Activated CD8-positive, alpha-beta T cell treated with anti-CD3 and anti-CD28 coated beads, Interleukin-2, amount 10 ng/mL, durations not matched to agents 7 days and 5 days (primary cell): ENCODE measurements around the gene IQCB1. TPM values are rescaled to one million over a fixed set of nuclear protein-coding genes. Genes with fewer than 3 reads are reported as not detected.
"Not testable (repeated sequence)": the region's sequence is repeated elsewhere in the genome, so short reads cannot be mapped to it uniquely, and the experiment has no call there.

ENCODE experiments used
- ATAC-seq: fragments of 150-1000 bp; cut with Tn5 transposase; one replicate; pipeline ENCODE4 v1.10.0; 2021; ENCODE audit warnings: moderate library complexity
- CTCF ChIA-PET: fragments of 350-600 bp; sonication (Branson Sonifier 250); formaldehyde crosslinking; loops from one replicate; lab custom pipeline; 2021; ENCODE audit warnings: antibody characterized with exemption; lab: Charles Lee
- POLR2A ChIA-PET: fragments of 350-600 bp; sonication (Branson Sonifier 250); formaldehyde crosslinking; loops from one replicate; lab custom pipeline; 2021; ENCODE audit warnings: antibody characterized with exemption; lab: Charles Lee
- DNase-seq: peaks from one replicate; pipeline ENCODE4 v3.0.0-alpha.2; 2020
- H3K27ac Mint-ChIP-seq: one replicate; pipeline ENCODE4 v1.8.0; 2021; ENCODE audit warnings: mild to moderate bottlenecking, mixed read lengths
- H3K27me3 Mint-ChIP-seq: one replicate; pipeline ENCODE4 v1.8.0; 2021; ENCODE audit warnings: low read depth, mixed read lengths
- H3K36me3 Mint-ChIP-seq: one replicate; pipeline ENCODE4 v1.8.0; 2021; ENCODE audit warnings: low read depth, mixed read lengths
- H3K4me1 Mint-ChIP-seq: one replicate; pipeline ENCODE4 v1.8.0; 2021; ENCODE audit warnings: low read depth, mixed read lengths
- H3K4me3 Mint-ChIP-seq: one replicate; pipeline ENCODE4 v1.8.0; 2021; ENCODE audit warnings: mild to moderate bottlenecking, mixed read lengths
- H3K9me3 Mint-ChIP-seq: one replicate; pipeline ENCODE4 v1.8.0; 2022; ENCODE audit warnings: mixed read lengths; ENCODE audit not compliant: insufficient read depth
- total RNA-seq, 2 experiments: library from RNA; stranded (reverse); gene quantifications; one replicate each; pipeline ENCODE4 v1.2.3, GENCODE V29; 2021

Gene IQCB1
- total RNA-seq, result 10 to 100 TPM; 35.8 to 40.2 TPM

GRCh38 chr3:121834671-121835464, at the start of gene IQCB1, which contains the start of gene EAF2:
Gene IQCB1, minus strand, starts transcription at chr3:121835060. Its CDS starts 6,100 bp downstream, at chr3:121828960.
Gene EAF2, plus strand, starts transcription at chr3:121835209. Its CDS starts 77 bp downstream, at chr3:121835286.
- Mint-ChIP-seq H3K27me3 (no peaks in the 10 kb centered on the region), H3K4me1 (peaks cover 36% of the 10 kb centered on the region), H3K27ac (peak within 1 kb of the TSS; percentile 86), H3K4me3 (peak within 1 kb of the TSS; percentile 84), H3K9me3 (no peaks in the 10 kb centered on the region), H3K36me3 (peaks cover 39% of the 10 kb centered on the region)
- DNase-seq (peak; percentile 96), ATAC-seq (peak; percentile 99)
- CTCF ChIA-PET, result interaction anchor here (0.9 kb wide), 1 partner anchor 424 kb away, joined by 3 read pairs; no protein-coding TSS in a partner anchor
- POLR2A ChIA-PET, result interaction anchor here (0.6 to 1.4 kb wide), 8 partner anchors 11 to 528 kb away, joined by 3 to 7 read pairs (median 3); partner anchors contain the start of gene HCLS1

GRCh38 chr3:121883507-121883906, 48.6 kb upstream of the IQCB1 start:
- no peaks in the 10 kb centered on the region for H3K9me3 Mint-ChIP-seq
- no peaks in the 10 kb centered on the region for H3K27me3 Mint-ChIP-seq
- H3K4me3 Mint-ChIP-seq, result no peak overlapping the region
- ChIA-PET CTCF (interaction anchor here (0.7 to 1.5 kb wide), 8 partner anchors 9 to 375 kb away, joined by 3 to 7 read pairs (median 4); no protein-coding TSS in a partner anchor), POLR2A (no interaction called here)
- H3K27ac Mint-ChIP-seq, result no peak overlapping the region
- DNase-seq (no peak), ATAC-seq (no peak)
- H3K36me3 Mint-ChIP-seq, result peaks cover 3% of the 10 kb centered on the region
- no peaks in the 10 kb centered on the region for H3K4me1 Mint-ChIP-seq

GRCh38 chr3:121878411-121878810, 43.6 kb upstream of the IQCB1 start:
- Mint-ChIP-seq H3K27ac (no peak overlapping the region), H3K4me1 (no peaks in the 10 kb centered on the region), H3K9me3 (no peaks in the 10 kb centered on the region), H3K4me3 (no peak overlapping the region), H3K27me3 (no peaks in the 10 kb centered on the region), H3K36me3 (no peaks in the 10 kb centered on the region)
- ChIA-PET CTCF (no interaction called here), POLR2A (no interaction called here)
- ATAC-seq, result no peak
- DNase-seq, result no peak

- Mint-ChIP-seq H3K36me3 (peaks cover 6% of the 10 kb centered on the region), H3K4me3 (no peak overlapping the region), H3K27me3 (no peaks in the 10 kb centered on the region), H3K27ac (no peak overlapping the region), H3K4me1 (no peaks in the 10 kb centered on the region), H3K9me3 (no peaks in the 10 kb centered on the region)
- ATAC-seq, result no peak
- POLR2A ChIA-PET, result no interaction called here
- no peak for DNase-seq
- CTCF ChIA-PET, result no interaction called here
Measured at GRCh38 chr3:121871430-121871829, 36.6 kb upstream of the IQCB1 start.

GRCh38 chr3:121870717-121871116, 35.9 kb upstream of the IQCB1 start:
- POLR2A ChIA-PET, result no interaction called here
- CTCF ChIA-PET, result interaction anchor here (1.3 kb wide), 1 partner anchor 12 kb away, joined by 4 read pairs; no protein-coding TSS in a partner anchor
- DNase-seq (no peak), ATAC-seq (no peak)
- no peaks in the 10 kb centered on the region for H3K4me1 Mint-ChIP-seq
- H3K27ac Mint-ChIP-seq, result no peak overlapping the region
- H3K9me3 Mint-ChIP-seq, result no peaks in the 10 kb centered on the region
- H3K36me3 Mint-ChIP-seq, result peaks cover 6% of the 10 kb centered on the region
- no peaks in the 10 kb centered on the region for H3K27me3 Mint-ChIP-seq
- H3K4me3 Mint-ChIP-seq, result no peak overlapping the region

GRCh38 chr3:121869736-121870135, 34.9 kb upstream of the IQCB1 start:
- ChIA-PET POLR2A (no interaction called here), CTCF (interaction anchor here (1.3 kb wide), 1 partner anchor 13 kb away, joined by 4 read pairs; no protein-coding TSS in a partner anchor)
- ATAC-seq (no peak), DNase-seq (no peak)
- no peaks in the 10 kb centered on the region for H3K27me3 Mint-ChIP-seq
- no peak overlapping the region for H3K4me3 Mint-ChIP-seq
- H3K27ac Mint-ChIP-seq, result no peak overlapping the region
- peaks cover 6% of the 10 kb centered on the region for H3K36me3 Mint-ChIP-seq
- no peaks in the 10 kb centered on the region for H3K9me3 Mint-ChIP-seq
- no peaks in the 10 kb centered on the region for H3K4me1 Mint-ChIP-seq

GRCh38 chr3:121863801-121864200, 28.9 kb upstream of the IQCB1 start:
- no peak overlapping the region for H3K27ac Mint-ChIP-seq
- ChIA-PET POLR2A (interaction anchor here (0.6 kb wide), 1 partner anchor 173 kb away, joined by 5 read pairs; no protein-coding TSS in a partner anchor), CTCF (interaction anchor here (0.6 kb wide), 1 partner anchor 13 kb away, joined by 3 read pairs; no protein-coding TSS in a partner anchor)
- H3K4me1 Mint-ChIP-seq, result no peaks in the 10 kb centered on the region
- DNase-seq, result no peak
- no peak overlapping the region for H3K4me3 Mint-ChIP-seq
- no peaks in the 10 kb centered on the region for H3K9me3 Mint-ChIP-seq
- H3K27me3 Mint-ChIP-seq, result no peaks in the 10 kb centered on the region
- H3K36me3 Mint-ChIP-seq, result peaks cover 29% of the 10 kb centered on the region
- no peak for ATAC-seq

GRCh38 chr3:121863247-121863646, 28.4 kb upstream of the IQCB1 start:
- H3K4me3 Mint-ChIP-seq, DNase-seq, H3K27me3 Mint-ChIP-seq, H3K27ac Mint-ChIP-seq, H3K4me1 Mint-ChIP-seq, CTCF ChIA-PET, H3K9me3 Mint-ChIP-seq, ATAC-seq, POLR2A ChIA-PET: not testable (repeated sequence)
- peaks cover 33% of the 10 kb centered on the region for H3K36me3 Mint-ChIP-seq

- DNase-seq, H3K4me1 Mint-ChIP-seq, H3K4me3 Mint-ChIP-seq, CTCF ChIA-PET, ATAC-seq, POLR2A ChIA-PET, H3K27me3 Mint-ChIP-seq, H3K9me3 Mint-ChIP-seq, H3K27ac Mint-ChIP-seq: not testable (repeated sequence)
- peaks cover 34% of the 10 kb centered on the region for H3K36me3 Mint-ChIP-seq
Measured at GRCh38 chr3:121857778-121858177, 22.9 kb upstream of the IQCB1 start.

GRCh38 chr3:121855555-121855954, 20.7 kb upstream of the IQCB1 start:
- no peaks in the 10 kb centered on the region for H3K27me3 Mint-ChIP-seq
- H3K4me1 Mint-ChIP-seq, result no peaks in the 10 kb centered on the region
- peaks cover 23% of the 10 kb centered on the region for H3K36me3 Mint-ChIP-seq
- ATAC-seq (no peak), DNase-seq (no peak)
- POLR2A ChIA-PET, result no interaction called here
- no peak overlapping the region for H3K27ac Mint-ChIP-seq
- no peaks in the 10 kb centered on the region for H3K9me3 Mint-ChIP-seq
- CTCF ChIA-PET, result no interaction called here
- no peak overlapping the region for H3K4me3 Mint-ChIP-seq

- Mint-ChIP-seq H3K4me1 (no peaks in the 10 kb centered on the region), H3K9me3 (no peaks in the 10 kb centered on the region), H3K27me3 (no peaks in the 10 kb centered on the region), H3K36me3 (peaks cover 6% of the 10 kb centered on the region), H3K4me3 (no peak overlapping the region), H3K27ac (no peak overlapping the region)
- ChIA-PET POLR2A (no interaction called here), CTCF (no interaction called here)
- ATAC-seq, result no peak
- no peak for DNase-seq
Measured at GRCh38 chr3:121852256-121852655, 17.4 kb upstream of the IQCB1 start.

GRCh38 chr3:121844892-121845291, 10.0 kb upstream of the IQCB1 start:
- H3K27me3 Mint-ChIP-seq, result no peaks in the 10 kb centered on the region
- H3K36me3 Mint-ChIP-seq, result peaks cover 7% of the 10 kb centered on the region
- CTCF ChIA-PET, result no interaction called here
- no peaks in the 10 kb centered on the region for H3K9me3 Mint-ChIP-seq
- H3K4me3 Mint-ChIP-seq, result no peak overlapping the region
- DNase-seq, result no peak
- no peaks in the 10 kb centered on the region for H3K4me1 Mint-ChIP-seq
- H3K27ac Mint-ChIP-seq, result no peak overlapping the region
- POLR2A ChIA-PET, result no interaction called here
- ATAC-seq, result no peak
